Muscle of back (tissue), 11 donors: Measurements from ENCODE around the gene STK35. TPM values are rescaled to one million over a fixed set of nuclear protein-coding genes. Genes with fewer than 3 reads are reported as not detected.

ENCODE experiments used
- DNase-seq, 3 donors: peaks; one replicate each; pipeline versions ENCODE4 v3.0.0 to v3.0.0-alpha.2; 2013
- polyA plus RNA-seq, 10 donors: library from polyadenylated mRNA; unstranded; fragments of 120-200 nt; gene quantifications; one replicate each; pipeline ENCODE4 v1.2.1, GENCODE V29; 2013; ENCODE audit not compliant: insufficient read length in 10 of 10

STK35 gene
- polyA plus RNA-seq, 10 donors, result 6.7 to 10.5 (median 7.9) TPM

GRCh38 chr20:2133318-2134183 lies 31.9 kb downstream of the STK35 start:
- DNase-seq, result peak in 2 of 3 donors; percentile 40 to 43

- DNase-seq, result no peak
Measured at GRCh38 chr20:2135013-2135412, 33.4 kb downstream of the STK35 start.

GRCh38 chr20:2136275-2136674 lies 34.6 kb downstream of the STK35 start:
- peak in 1 of 3 donors; percentile 47 for DNase-seq

GRCh38 chr20:2137552-2138201 lies 36.0 kb downstream of the STK35 start:
- DNase-seq, result peak in 1 of 3 donors; percentile 58

GRCh38 chr20:2138396-2138795 lies 36.8 kb downstream of the STK35 start:
- no peak for DNase-seq

- DNase-seq, result no peak
Measured at GRCh38 chr20:2139250-2139649, 37.6 kb downstream of the STK35 start.

GRCh38 chr20:2139736-2140135 lies 38.1 kb downstream of the STK35 start:
- no peak for DNase-seq

GRCh38 chr20:2140561-2140960 lies 38.9 kb downstream of the STK35 start:
- DNase-seq, result no peak

GRCh38 chr20:2141600-2142575 lies 40.3 kb downstream of the STK35 start:
- no peak for DNase-seq

GRCh38 chr20:2142649-2143048 lies 41.0 kb downstream of the STK35 start:
- no peak for DNase-seq

GRCh38 chr20:2143594-2143993 lies 42.0 kb downstream of the STK35 start:
- no peak for DNase-seq

GRCh38 chr20:2144850-2145249 lies 43.2 kb downstream of the STK35 start:
- DNase-seq, result no peak

- no peak for DNase-seq
Measured at GRCh38 chr20:2145376-2145775, 43.7 kb downstream of the STK35 start.

GRCh38 chr20:2146080-2146867 lies 44.6 kb downstream of the STK35 start:
- no peak for DNase-seq

- no peak for DNase-seq
Measured at GRCh38 chr20:2149507-2149906, 47.9 kb downstream of the STK35 start.

- DNase-seq, result no peak
Measured at GRCh38 chr20:2150660-2151059, 49.0 kb downstream of the STK35 start.

GRCh38 chr20:2151858-2152281 lies 50.2 kb downstream of the STK35 start:
- DNase-seq, result peak in 1 of 3 donors; percentile 43

GRCh38 chr20:2152317-2152716 lies 50.7 kb downstream of the STK35 start:
- DNase-seq, result no peak

- DNase-seq, result no peak
Measured at GRCh38 chr20:2153326-2153725, 51.7 kb downstream of the STK35 start.

- no peak for DNase-seq
Measured at GRCh38 chr20:2156224-2156623, 54.6 kb downstream of the STK35 start.
